H9 (cell line): ENCODE data around the gene SLC4A11. TPM values are rescaled to one million over a fixed set of nuclear protein-coding genes. Genes with fewer than 3 reads are reported as not detected.

Experiments
- DNase-seq: peaks from one replicate; pipeline ENCODE4 v3.0.0-alpha.2; 2017
- H2AFZ ChIP-seq: one replicate; pipeline ENCODE4 v1.6.1; 2013; ENCODE audit warnings: mild to moderate bottlenecking, low read length, control low read depth, moderate library complexity
- H2AK5ac ChIP-seq: 2 replicates; pipeline ENCODE4 v1.6.1; 2013; ENCODE audit warnings: low read length, control low read depth, mixed read lengths; ENCODE audit not compliant: insufficient read length
- H2BK120ac ChIP-seq: one replicate; pipeline ENCODE4 v1.6.1; 2013; ENCODE audit warnings: low read depth, mild to moderate bottlenecking, low read length, control low read depth, inconsistent platforms; ENCODE audit not compliant: poor library complexity, severe bottlenecking
- H2BK12ac ChIP-seq: 2 replicates; pipeline ENCODE4 v1.6.1; 2013; ENCODE audit warnings: low read length, control low read depth, mixed read lengths, low read depth; ENCODE audit not compliant: insufficient read length
- H2BK15ac ChIP-seq: 2 replicates; pipeline ENCODE4 v1.6.1; 2013; ENCODE audit warnings: low read depth, low read length, control low read depth
- H2BK20ac ChIP-seq: one replicate; pipeline ENCODE4 v1.6.1; 2013; ENCODE audit warnings: low read depth, mild to moderate bottlenecking, low read length, control low read depth, inconsistent platforms; ENCODE audit not compliant: poor library complexity, severe bottlenecking
- H2BK5ac ChIP-seq: 2 replicates; pipeline ENCODE4 v1.6.1; 2013; ENCODE audit warnings: low read length, control low read depth, mixed read lengths; ENCODE audit not compliant: insufficient read length
- H3K14ac ChIP-seq: 2 replicates; pipeline ENCODE4 v1.6.1; 2013; ENCODE audit warnings: low read length, control low read depth; ENCODE audit not compliant: insufficient read depth
- H3K18ac ChIP-seq: 2 replicates; pipeline ENCODE4 v1.6.1; 2013; ENCODE audit warnings: low read depth, mild to moderate bottlenecking, mixed read lengths, low read length, control low read depth; ENCODE audit not compliant: insufficient read length
- H3K23ac ChIP-seq: 2 replicates; pipeline ENCODE4 v1.6.1; 2013; ENCODE audit warnings: low read length, control low read depth, mixed read lengths, low read depth; ENCODE audit not compliant: insufficient read length
- H3K23me2 ChIP-seq: 2 replicates; pipeline ENCODE4 v1.6.1; 2013; ENCODE audit warnings: low read depth, mild to moderate bottlenecking, mixed read lengths, low read length, control low read depth; ENCODE audit not compliant: insufficient read length, poor library complexity, severe bottlenecking
- H3K27ac ChIP-seq: 2 replicates; pipeline ENCODE4 v1.5.1; 2013; ENCODE audit warnings: low read length, control low read depth, mixed read lengths, low read depth; ENCODE audit not compliant: insufficient read length
- H3K27me3 ChIP-seq: 2 replicates; pipeline ENCODE4 v1.6.1; 2013; ENCODE audit warnings: low read length, control low read depth, inconsistent platforms; ENCODE audit not compliant: insufficient read depth
- H3K4ac ChIP-seq: 2 replicates; pipeline ENCODE4 v1.6.1; 2013; ENCODE audit warnings: low read depth, mild to moderate bottlenecking, control low read depth, inconsistent platforms, low read length, moderate library complexity
- H3K4me1 ChIP-seq: 2 replicates; pipeline ENCODE4 v1.6.1; 2013; ENCODE audit warnings: low read length, control low read depth, inconsistent platforms; ENCODE audit not compliant: insufficient read depth
- H3K4me2 ChIP-seq: 2 replicates; pipeline ENCODE4 v1.6.1; 2013; ENCODE audit warnings: low read length, control low read depth, mixed read lengths; ENCODE audit not compliant: insufficient read length, insufficient read depth
- H3K56ac ChIP-seq: 2 replicates; pipeline ENCODE4 v1.6.1; 2013; ENCODE audit warnings: low read depth, mild to moderate bottlenecking, mixed read lengths, low read length, control low read depth; ENCODE audit not compliant: insufficient read length
- H3K79me1 ChIP-seq: 2 replicates; pipeline ENCODE4 v1.6.1; 2013; ENCODE audit warnings: low read depth, mild to moderate bottlenecking, moderate library complexity, low read length, control low read depth, inconsistent platforms; ENCODE audit not compliant: insufficient read depth, poor library complexity, severe bottlenecking
- H3K79me2 ChIP-seq: 2 replicates; pipeline ENCODE4 v1.6.1; 2013; ENCODE audit warnings: low read length, control low read depth, inconsistent platforms; ENCODE audit not compliant: insufficient read depth
- H3K9ac ChIP-seq: 2 replicates; pipeline ENCODE4 v1.6.1; 2013; ENCODE audit warnings: low read length, control low read depth, mixed read lengths; ENCODE audit not compliant: insufficient read length; ENCODE audit errors: extremely low read depth
- H3K9me3 ChIP-seq: one replicate; pipeline ENCODE4 v1.6.1; 2013; ENCODE audit warnings: low read depth, low read length, inconsistent platforms; ENCODE audit not compliant: control insufficient read depth
- H3T11ph ChIP-seq: one replicate; pipeline ENCODE4 v1.6.1; 2013; ENCODE audit warnings: mild to moderate bottlenecking, low read length, control low read depth, inconsistent platforms
- H4K20me1 ChIP-seq: one replicate; pipeline ENCODE4 v1.6.1; 2013; ENCODE audit not compliant: control insufficient read depth, insufficient read length, insufficient read depth
- H4K5ac ChIP-seq: 2 replicates; pipeline ENCODE4 v1.6.1; 2013; ENCODE audit warnings: low read depth, mild to moderate bottlenecking, mixed read lengths, low read length, control low read depth; ENCODE audit not compliant: insufficient read length
- H4K8ac ChIP-seq: replicated peaks from 2 replicates; pipeline ENCODE4 v1.6.1; 2013; ENCODE audit warnings: low read length, control low read depth, mixed read lengths, low read depth; ENCODE audit not compliant: insufficient read length
- H4K91ac ChIP-seq: 2 replicates; pipeline ENCODE4 v1.6.1; 2013; ENCODE audit warnings: low read depth, mild to moderate bottlenecking, moderate library complexity, mixed read lengths, low read length, control low read depth; ENCODE audit not compliant: insufficient read length
- H3K27ac Mint-ChIP-seq, 3 experiments: 2 replicates in 2 of 3; 3 replicates in 1 of 3; pipeline ENCODE4 v1.8.0; 2020 to 2021; ENCODE audit warnings: mixed read lengths in 3 of 3, mild to moderate bottlenecking in 1 of 3, moderate library complexity in 1 of 3
- H3K27me3 Mint-ChIP-seq: 2 replicates; pipeline ENCODE4 v1.8.0; 2021; ENCODE audit warnings: low read depth, mild to moderate bottlenecking, moderate library complexity, mixed read lengths
- H3K36me3 Mint-ChIP-seq, 3 experiments: 2 replicates in 2 of 3; 3 replicates in 1 of 3; pipeline ENCODE4 v1.8.0; 2020 to 2021; ENCODE audit warnings: low read depth in 3 of 3, mixed read lengths in 3 of 3; ENCODE audit not compliant: insufficient read depth in 1 of 3
- H3K4me1 Mint-ChIP-seq, 2 experiments: 2 replicates each; pipeline ENCODE4 v1.8.0; 2020; ENCODE audit warnings: mixed read lengths in 2 of 2
- H3K4me3 Mint-ChIP-seq, 2 experiments: 2 replicates in 1 of 2; 3 replicates in 1 of 2; pipeline ENCODE4 v1.8.0; 2020 to 2021; ENCODE audit warnings: mild to moderate bottlenecking in 2 of 2, mixed read lengths in 2 of 2, moderate library complexity in 1 of 2
- H3K9me3 Mint-ChIP-seq, 2 experiments: 2 replicates in 1 of 2; 3 replicates in 1 of 2; pipeline ENCODE4 v1.8.0; 2020; ENCODE audit warnings: mild to moderate bottlenecking in 2 of 2, mixed read lengths in 2 of 2, moderate library complexity in 1 of 2
- WGBS: extraction: QIAGEN DNeasy Blood & Tissue Kit; methylation state at CpG from one replicate; pipeline ENCODE4 v1.1.7; 2013; ENCODE audit warnings: missing lambda C conversion rate, low lambda C conversion rate, mixed read lengths; ENCODE audit not compliant: insufficient read length; ENCODE audit errors: extremely low coverage; 5-methylcytosine and 5-hydroxymethylcytosine counted together
- total RNA-seq: library from RNA; stranded (reverse); gene quantifications from 2 replicates; pipeline ENCODE4 v1.2.1, GENCODE V29; 2021
- TF ChIP-seq, protein P1 (sequence below): fragments of 200-600 bp; sonication (generic); conservative IDR thresholded peaks from 3 replicates; pipeline ENCODE4 v1.8.0; 2021; ENCODE audit warnings: antibody characterized with exemption, mild to moderate bottlenecking

Gene SLC4A11
- total RNA-seq, 1 experiment from 2014 or later, result 29.4 TPM

DNA sequence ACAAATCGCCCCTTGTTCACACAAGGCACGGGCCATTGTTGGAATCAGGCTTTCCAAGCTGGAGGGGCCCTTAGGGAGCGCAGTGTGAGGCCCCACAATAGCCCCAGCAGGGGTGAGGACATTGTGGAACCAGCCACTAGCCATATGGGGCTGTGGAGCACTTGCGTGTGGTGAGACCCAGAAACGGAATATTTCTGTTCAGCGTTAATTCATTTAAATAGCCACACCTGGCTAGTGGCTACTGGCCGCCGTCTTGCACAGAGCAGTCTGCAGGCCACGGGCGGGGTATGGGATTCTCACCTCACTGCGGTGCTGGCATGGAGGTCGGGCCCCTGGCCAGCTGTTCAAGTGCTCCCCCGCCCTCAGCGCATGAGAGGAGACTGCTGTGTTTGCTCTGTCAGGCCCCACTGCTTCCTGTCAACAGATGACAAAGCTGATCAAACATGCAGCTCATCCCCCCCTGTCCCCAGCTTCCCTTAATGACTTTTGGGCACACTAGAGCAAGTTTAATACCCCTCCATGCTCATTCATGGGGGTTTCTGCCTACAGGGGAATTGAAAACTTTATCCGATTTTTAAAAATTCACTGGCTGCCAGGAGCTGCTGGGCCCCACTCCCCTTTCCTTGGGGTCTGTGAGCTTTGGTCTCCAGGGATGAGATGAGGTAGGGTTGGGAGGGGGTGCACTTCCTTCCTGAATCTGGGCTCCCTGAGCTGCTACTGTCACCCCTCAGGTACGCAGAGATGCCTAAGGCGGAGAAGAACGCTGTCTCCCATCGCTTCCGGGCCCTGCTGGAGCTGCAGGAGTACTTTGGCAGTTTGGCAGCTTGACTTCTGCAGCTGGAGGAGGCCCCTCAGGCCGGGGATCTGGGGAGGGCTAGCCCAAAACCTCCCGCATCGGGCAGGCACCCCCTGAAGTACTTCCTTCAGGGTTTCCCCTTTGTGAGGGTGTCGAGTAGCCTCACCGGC, 16.1 kb downstream of the SLC4A11 start:
- Mint-ChIP-seq H3K27me3 (no peaks in the 10 kb centered on the region), H3K4me3 (no peak overlapping the region), H3K27ac (peak overlapping the region in 1 of 3 experiments; percentile 35; a peak in 1 of 7 replicates), H3K36me3 (peaks cover 18 to 54% (median 23%) of the 10 kb centered on the region in 3 experiments; a peak in 6 of 7 replicates), H3K4me1 (no peaks in the 10 kb centered on the region), H3K9me3 (no peaks in the 10 kb centered on the region)
- Histone ChIP-seq H3K79me2 (no peaks in the 10 kb centered on the region), H2AFZ (no peak overlapping the region), H3K4ac (no peak overlapping the region), H3T11ph (no peak overlapping the region), H3K9me3 (no peaks in the 10 kb centered on the region), H2BK15ac (no peak overlapping the region), H3K27ac (no peak overlapping the region), H2BK5ac (no peak overlapping the region), H3K27me3 (no peaks in the 10 kb centered on the region), H2BK20ac (no peak overlapping the region), H3K14ac (no peak overlapping the region), H2BK12ac (no peak overlapping the region), H3K9ac (no peak overlapping the region), H3K23me2 (no peaks in the 10 kb centered on the region), H3K79me1 (no peaks in the 10 kb centered on the region), H4K91ac (no peak overlapping the region), H3K23ac (no peak overlapping the region), H3K56ac (no peak overlapping the region), H2BK120ac (no peak overlapping the region), H3K4me1 (no peaks in the 10 kb centered on the region), H4K20me1 (no peaks in the 10 kb centered on the region), H4K8ac (no peak overlapping the region), H4K5ac (no peak overlapping the region), H3K18ac (no peak overlapping the region), H2AK5ac (no peak overlapping the region), H3K4me2 (no peak overlapping the region)
- TF ChIP-seq, protein P1, sequence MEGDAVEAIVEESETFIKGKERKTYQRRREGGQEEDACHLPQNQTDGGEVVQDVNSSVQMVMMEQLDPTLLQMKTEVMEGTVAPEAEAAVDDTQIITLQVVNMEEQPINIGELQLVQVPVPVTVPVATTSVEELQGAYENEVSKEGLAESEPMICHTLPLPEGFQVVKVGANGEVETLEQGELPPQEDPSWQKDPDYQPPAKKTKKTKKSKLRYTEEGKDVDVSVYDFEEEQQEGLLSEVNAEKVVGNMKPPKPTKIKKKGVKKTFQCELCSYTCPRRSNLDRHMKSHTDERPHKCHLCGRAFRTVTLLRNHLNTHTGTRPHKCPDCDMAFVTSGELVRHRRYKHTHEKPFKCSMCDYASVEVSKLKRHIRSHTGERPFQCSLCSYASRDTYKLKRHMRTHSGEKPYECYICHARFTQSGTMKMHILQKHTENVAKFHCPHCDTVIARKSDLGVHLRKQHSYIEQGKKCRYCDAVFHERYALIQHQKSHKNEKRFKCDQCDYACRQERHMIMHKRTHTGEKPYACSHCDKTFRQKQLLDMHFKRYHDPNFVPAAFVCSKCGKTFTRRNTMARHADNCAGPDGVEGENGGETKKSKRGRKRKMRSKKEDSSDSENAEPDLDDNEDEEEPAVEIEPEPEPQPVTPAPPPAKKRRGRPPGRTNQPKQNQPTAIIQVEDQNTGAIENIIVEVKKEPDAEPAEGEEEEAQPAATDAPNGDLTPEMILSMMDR, result no peak
- WGBS, result no CpG with 5 or more reads among the region's 25 CpGs
- DNase-seq, result no peak
